CD4-positive, alpha-beta T cell (primary cell): ENCODE data around the gene EP300. TPM values are rescaled to one million over a fixed set of nuclear protein-coding genes. Genes with fewer than 3 reads are reported as not detected.

Experiments used
- ATAC-seq: fragments of 200-7000 bp; cut with Tn5 transposase; one replicate; pipeline ENCODE4 v1.10.0; 2022; ENCODE audit warnings: mild to moderate bottlenecking; ENCODE audit not compliant: poor library complexity
- CTCF ChIA-PET: fragments of 350-600 bp; sonication (Branson Sonifier 250); formaldehyde crosslinking; loops from one replicate; lab custom pipeline; 2021; ENCODE audit warnings: antibody characterized with exemption, inconsistent platforms; lab: Charles Lee
- POLR2A ChIA-PET: fragments of 350-600 bp; sonication (Branson Sonifier 250); formaldehyde crosslinking; loops from one replicate; lab custom pipeline; 2021; ENCODE audit warnings: antibody characterized with exemption, inconsistent platforms; lab: Charles Lee
- DNase-seq, 14 experiments: peaks; one replicate each; pipeline ENCODE4 v3.0.0-alpha.2; 2013 to 2020; ENCODE audit warnings: mixed read lengths in 2 of 14
- H3K27ac ChIP-seq, 2 donors: one replicate each; pipeline versions ENCODE4 v1.5.1 to v1.7.0; 2013; ENCODE audit warnings: low read length in 2 of 2, low read depth in 1 of 2, mild to moderate bottlenecking in 1 of 2
- H3K27me3 ChIP-seq, 2 experiments: 1 replicate in 1 of 2; 2 replicates in 1 of 2; pipeline versions ENCODE4 v1.6.1 to v1.7.0; 2013; ENCODE audit warnings: low read length in 2 of 2, control low read depth in 1 of 2, mild to moderate bottlenecking in 1 of 2, moderate library complexity in 1 of 2; ENCODE audit not compliant: insufficient read depth in 2 of 2, control insufficient read depth in 1 of 2
- H3K36me3 ChIP-seq: one replicate; pipeline ENCODE4 v1.6.1; 2013; ENCODE audit warnings: low read length, control low read depth; ENCODE audit not compliant: insufficient read depth
- H3K4me1 ChIP-seq: one replicate; pipeline ENCODE4 v1.6.1; 2013; ENCODE audit warnings: low read length, control low read depth; ENCODE audit not compliant: insufficient read depth
- H3K4me3 ChIP-seq: one replicate; pipeline ENCODE4 v1.5.1; 2013; ENCODE audit warnings: mild to moderate bottlenecking, low read length, moderate library complexity
- H3K9me3 ChIP-seq, 2 experiments: 1 replicate in 1 of 2; 2 replicates in 1 of 2; pipeline versions ENCODE4 v1.6.1 to v1.7.0; 2013; ENCODE audit warnings: low read length in 2 of 2, mild to moderate bottlenecking in 2 of 2, control low read depth in 1 of 2, moderate library complexity in 1 of 2; ENCODE audit not compliant: control insufficient read depth in 1 of 2, insufficient read depth in 1 of 2
- H3K27ac Mint-ChIP-seq: one replicate; pipeline ENCODE4 v1.8.0; 2020; ENCODE audit warnings: mixed read lengths
- H3K27me3 Mint-ChIP-seq: one replicate; pipeline ENCODE4 v1.8.0; 2021; ENCODE audit warnings: mixed read lengths
- H3K36me3 Mint-ChIP-seq: one replicate; pipeline ENCODE4 v1.8.0; 2021; ENCODE audit warnings: low read depth, mixed read lengths
- H3K4me1 Mint-ChIP-seq: one replicate; pipeline ENCODE4 v1.8.0; 2021; ENCODE audit warnings: low read depth, mixed read lengths
- H3K4me3 Mint-ChIP-seq: one replicate; pipeline ENCODE4 v1.8.0; 2020; ENCODE audit warnings: mild to moderate bottlenecking, mixed read lengths
- H3K9me3 Mint-ChIP-seq: one replicate; pipeline ENCODE4 v1.8.0; 2020; ENCODE audit warnings: mixed read lengths
- CTCF ChIP-seq: fragments of 200-600 bp; IDR thresholded peaks from one replicate; pipeline ENCODE4 v1.8.0; 2022; ENCODE audit warnings: antibody characterized with exemption, mild to moderate bottlenecking
- intact Hi-C, 2 experiments: fragments of 100-400 bp; cut with DNase I in 1 of 2; cut with micrococcal nuclease in 1 of 2; formaldehyde crosslinking; loops; one replicate each; pipeline versions ENCODE4 v1.15.1 to v1.9.0; 2023 to 2025; cut with DNase I, micrococcal nuclease
- total RNA-seq, 174 experiments: library from RNA in 2 of 174; stranded (reverse) in 2 of 174; gene quantifications; one replicate each; pipeline ENCODE4 v1.2.3 and lab custom pipeline; 2021 to 2026

Gene EP300
- total RNA-seq, 2 experiments from 2014 or later: 126 to 134 TPM

GRCh38 chr22:41070665-41071331, 21.6 kb upstream of the EP300 start:
- no peak for TF ChIP-seq CTCF
- no peak overlapping the region for H3K27ac ChIP-seq
- Mint-ChIP-seq H3K36me3 (no peaks in the 10 kb centered on the region), H3K4me3 (no peak overlapping the region), H3K27ac (no peak overlapping the region), H3K4me1 (peaks cover 7% of the 10 kb centered on the region), H3K9me3 (no peaks in the 10 kb centered on the region), H3K27me3 (no peaks in the 10 kb centered on the region)
- ATAC-seq (no peak), DNase-seq (no peak)
- no peaks in the 10 kb centered on the region for H3K9me3 ChIP-seq
- ChIA-PET CTCF (no interaction called here), POLR2A (no interaction called here)
- H3K4me1 ChIP-seq: peaks cover 11% of the 10 kb centered on the region
- intact Hi-C loops: no loop called here
- H3K27me3 ChIP-seq: no peaks in the 10 kb centered on the region
- H3K4me3 ChIP-seq: no peak overlapping the region
- no peaks in the 10 kb centered on the region for H3K36me3 ChIP-seq

- ATAC-seq (no peak), DNase-seq (no peak)
- H3K27ac Mint-ChIP-seq: no peak overlapping the region
- Histone ChIP-seq H3K27me3 (no peaks in the 10 kb centered on the region), H3K36me3 (no peaks in the 10 kb centered on the region), H3K27ac (no peak overlapping the region), H3K9me3 (no peaks in the 10 kb centered on the region), H3K4me3 (no peak overlapping the region), H3K4me1 (peaks cover 5% of the 10 kb centered on the region)
- H3K9me3 Mint-ChIP-seq: no peaks in the 10 kb centered on the region
- intact Hi-C loops: no loop called here
- no peak overlapping the region for H3K4me3 Mint-ChIP-seq
- no peak for TF ChIP-seq CTCF
- no peaks in the 10 kb centered on the region for H3K36me3 Mint-ChIP-seq
- peaks cover 2% of the 10 kb centered on the region for H3K4me1 Mint-ChIP-seq
- POLR2A ChIA-PET: no interaction called here
- H3K27me3 Mint-ChIP-seq: peaks cover 6% of the 10 kb centered on the region
- CTCF ChIA-PET: no interaction called here
Observed at GRCh38 chr22:41074061-41074460, 18.3 kb upstream of the EP300 start.

GRCh38 chr22:41074466-41074865, 17.9 kb upstream of the EP300 start:
- ATAC-seq (no peak), DNase-seq (no peak)
- POLR2A ChIA-PET: no interaction called here
- Histone ChIP-seq H3K27ac (no peak overlapping the region), H3K27me3 (no peaks in the 10 kb centered on the region), H3K4me3 (no peak overlapping the region), H3K9me3 (no peaks in the 10 kb centered on the region), H3K4me1 (peaks cover under 1% of the 10 kb centered on the region), H3K36me3 (no peaks in the 10 kb centered on the region)
- no peaks in the 10 kb centered on the region for H3K9me3 Mint-ChIP-seq
- H3K4me3 Mint-ChIP-seq: no peak overlapping the region
- intact Hi-C loops: no loop called here
- peaks cover 6% of the 10 kb centered on the region for H3K27me3 Mint-ChIP-seq
- no peak overlapping the region for H3K27ac Mint-ChIP-seq
- TF ChIP-seq CTCF: no peak
- no peaks in the 10 kb centered on the region for H3K4me1 Mint-ChIP-seq
- CTCF ChIA-PET: interaction anchor here (1.0 kb wide), 1 partner anchor 29 kb away, joined by 3 read pairs; no protein-coding TSS in a partner anchor
- no peaks in the 10 kb centered on the region for H3K36me3 Mint-ChIP-seq
